Endodermal cell (in vitro differentiated cells): ENCODE data around the gene C4orf50. TPM values are rescaled to one million over a fixed set of nuclear protein-coding genes. Genes with fewer than 3 reads are reported as not detected.

Experiments used
- DNase-seq: peaks from one replicate; pipeline ENCODE4 v3.0.0-alpha.2; 2017
- H3K27ac ChIP-seq: 2 replicates; pipeline ENCODE4 v1.5.1; 2013; ENCODE audit warnings: mild to moderate bottlenecking, low read depth, low read length, moderate library complexity
- H3K27me3 ChIP-seq: 2 replicates; pipeline ENCODE4 v1.6.1; 2013; ENCODE audit warnings: mild to moderate bottlenecking, low read length, moderate library complexity; ENCODE audit not compliant: insufficient read depth, control insufficient read depth, poor library complexity, severe bottlenecking
- H3K36me3 ChIP-seq: 2 replicates; pipeline ENCODE4 v1.7.0; 2013; ENCODE audit warnings: mild to moderate bottlenecking, low read length, moderate library complexity; ENCODE audit not compliant: control insufficient read depth, insufficient read depth
- H3K4me1 ChIP-seq: one replicate; pipeline ENCODE4 v1.7.0; 2013; ENCODE audit warnings: low read length; ENCODE audit not compliant: control insufficient read depth, insufficient read depth
- H3K4me3 ChIP-seq: 2 replicates; pipeline ENCODE4 v1.5.1; 2013; ENCODE audit warnings: mild to moderate bottlenecking, low read length, moderate library complexity
- H3K9ac ChIP-seq: 2 replicates; pipeline ENCODE4 v1.6.1; 2013; ENCODE audit warnings: mild to moderate bottlenecking, low read length, moderate library complexity; ENCODE audit not compliant: poor library complexity, severe bottlenecking; ENCODE audit errors: extremely low read depth
- H3K9me3 ChIP-seq: 2 replicates; pipeline ENCODE4 v1.6.1; 2013; ENCODE audit warnings: mild to moderate bottlenecking, low read length, moderate library complexity; ENCODE audit not compliant: control insufficient read depth
- H3K27ac Mint-ChIP-seq: 2 replicates; pipeline ENCODE4 v1.8.0; 2020; ENCODE audit warnings: mixed read lengths
- H3K27me3 Mint-ChIP-seq: 2 replicates; pipeline ENCODE4 v1.8.0; 2021; ENCODE audit warnings: mild to moderate bottlenecking, mixed read lengths; ENCODE audit not compliant: insufficient read depth
- H3K36me3 Mint-ChIP-seq: 2 replicates; pipeline ENCODE4 v1.8.0; 2020; ENCODE audit warnings: low read depth, mixed read lengths
- H3K4me1 Mint-ChIP-seq: 2 replicates; pipeline ENCODE4 v1.8.0; 2020; ENCODE audit warnings: mixed read lengths
- H3K4me3 Mint-ChIP-seq: 2 replicates; pipeline ENCODE4 v1.8.0; 2020; ENCODE audit warnings: mild to moderate bottlenecking, moderate library complexity, mixed read lengths
- H3K9me3 Mint-ChIP-seq: 2 replicates; pipeline ENCODE4 v1.8.0; 2020; ENCODE audit warnings: mild to moderate bottlenecking, mixed read lengths
- CTCF ChIP-seq: fragments of 200-600 bp; sonication (generic); conservative IDR thresholded peaks from 2 replicates; pipeline ENCODE4 v1.5.0; 2021; ENCODE audit warnings: antibody characterized with exemption, mild to moderate bottlenecking
- WGBS, 2 experiments: methylation state at CpG; one replicate each; pipeline versions ENCODE4 v1.1.5 to v1.1.7; 2013; ENCODE audit warnings: missing lambda C conversion rate in 2 of 2, mixed read lengths in 1 of 2; ENCODE audit not compliant: insufficient coverage in 1 of 2, insufficient read length in 1 of 2; 5-methylcytosine and 5-hydroxymethylcytosine counted together
- total RNA-seq, 2 donors: library from RNA; stranded (reverse); fragmentation: NEBNext Ultra II Directional in 1 of 2; extraction: Animal tissue kit (Norgen Biotek cat#: 25700) in 1 of 2; gene quantifications; 2 replicates in 1 of 2; 3 replicates in 1 of 2; pipeline ENCODE4 v1.2.1, GENCODE V29; 2021

Gene C4orf50
- total RNA-seq, 2 donors from 2014 or later: 0.84 to 1.6 TPM

- no peak for DNase-seq
Measured at GRCh38 chr4:6052679-6053078, 34.4 kb upstream of the C4orf50 start.

GRCh38 chr4:6050551-6050950 is 32.3 kb upstream of the C4orf50 start:
- no peak overlapping the region for H3K4me3 ChIP-seq
- Mint-ChIP-seq H3K36me3 (peaks cover 4% of the 10 kb centered on the region), H3K27ac (no peak overlapping the region), H3K27me3 (no peaks in the 10 kb centered on the region), H3K9me3 (no peaks in the 10 kb centered on the region), H3K4me1 (no peaks in the 10 kb centered on the region), H3K4me3 (no peak overlapping the region)
- H3K27ac ChIP-seq: no peak overlapping the region
- H3K9me3 ChIP-seq: no peaks in the 10 kb centered on the region
- H3K4me1 ChIP-seq: no peaks in the 10 kb centered on the region
- TF ChIP-seq CTCF: no peak
- H3K9ac ChIP-seq: no peak overlapping the region
- 91 to 92% methylated on average over 15 to 17 of the region's 17 CpGs for WGBS, 2 experiments
- no peaks in the 10 kb centered on the region for H3K27me3 ChIP-seq
- peaks cover 5% of the 10 kb centered on the region for H3K36me3 ChIP-seq
- DNase-seq: no peak

More at GRCh38 chr4:6052679-6053078, 34.4 kb upstream of the C4orf50 start:
- WGBS, 2 experiments: 69 to 80% methylated on average over 6 of the region's 6 CpGs
- Mint-ChIP-seq H3K36me3 (peaks cover 13% of the 10 kb centered on the region), H3K27me3 (no peaks in the 10 kb centered on the region), H3K4me3 (no peak overlapping the region), H3K9me3 (peaks cover 4% of the 10 kb centered on the region), H3K4me1 (no peaks in the 10 kb centered on the region), H3K27ac (no peak overlapping the region)
- peaks cover 20% of the 10 kb centered on the region for H3K36me3 ChIP-seq
- H3K27ac ChIP-seq: no peak overlapping the region
- H3K9me3 ChIP-seq: peaks cover 12% of the 10 kb centered on the region
- H3K4me1 ChIP-seq: no peaks in the 10 kb centered on the region
- H3K4me3 ChIP-seq: no peak overlapping the region
- no peak for TF ChIP-seq CTCF
- H3K9ac ChIP-seq: no peak overlapping the region
- no peaks in the 10 kb centered on the region for H3K27me3 ChIP-seq

- 93 to 94% methylated on average over 6 to 8 of the region's 8 CpGs for WGBS, 2 experiments
- DNase-seq: no peak
- no peaks in the 10 kb centered on the region for H3K27me3 ChIP-seq
- Mint-ChIP-seq H3K4me1 (no peaks in the 10 kb centered on the region), H3K4me3 (no peak overlapping the region), H3K9me3 (no peaks in the 10 kb centered on the region), H3K36me3 (peaks cover 4% of the 10 kb centered on the region), H3K27me3 (no peaks in the 10 kb centered on the region), H3K27ac (no peak overlapping the region)
- H3K4me1 ChIP-seq: no peaks in the 10 kb centered on the region
- peaks cover 5% of the 10 kb centered on the region for H3K36me3 ChIP-seq
- TF ChIP-seq CTCF: no peak
- no peak overlapping the region for H3K9ac ChIP-seq
- H3K4me3 ChIP-seq: no peak overlapping the region
- no peaks in the 10 kb centered on the region for H3K9me3 ChIP-seq
- no peak overlapping the region for H3K27ac ChIP-seq
Measured at GRCh38 chr4:6049985-6050384, 31.8 kb upstream of the C4orf50 start.
